Measurements from ENCODE around the gene SYT12. TPM values are rescaled to one million over a fixed set of nuclear protein-coding genes. Genes with fewer than 3 reads are reported as not detected.

Gene SYT12
- total and polyA plus RNA-seq, 2 of the 4 experiments (the other 2 are of a cell fraction): 0.54 to 0.74 TPM

DNA sequence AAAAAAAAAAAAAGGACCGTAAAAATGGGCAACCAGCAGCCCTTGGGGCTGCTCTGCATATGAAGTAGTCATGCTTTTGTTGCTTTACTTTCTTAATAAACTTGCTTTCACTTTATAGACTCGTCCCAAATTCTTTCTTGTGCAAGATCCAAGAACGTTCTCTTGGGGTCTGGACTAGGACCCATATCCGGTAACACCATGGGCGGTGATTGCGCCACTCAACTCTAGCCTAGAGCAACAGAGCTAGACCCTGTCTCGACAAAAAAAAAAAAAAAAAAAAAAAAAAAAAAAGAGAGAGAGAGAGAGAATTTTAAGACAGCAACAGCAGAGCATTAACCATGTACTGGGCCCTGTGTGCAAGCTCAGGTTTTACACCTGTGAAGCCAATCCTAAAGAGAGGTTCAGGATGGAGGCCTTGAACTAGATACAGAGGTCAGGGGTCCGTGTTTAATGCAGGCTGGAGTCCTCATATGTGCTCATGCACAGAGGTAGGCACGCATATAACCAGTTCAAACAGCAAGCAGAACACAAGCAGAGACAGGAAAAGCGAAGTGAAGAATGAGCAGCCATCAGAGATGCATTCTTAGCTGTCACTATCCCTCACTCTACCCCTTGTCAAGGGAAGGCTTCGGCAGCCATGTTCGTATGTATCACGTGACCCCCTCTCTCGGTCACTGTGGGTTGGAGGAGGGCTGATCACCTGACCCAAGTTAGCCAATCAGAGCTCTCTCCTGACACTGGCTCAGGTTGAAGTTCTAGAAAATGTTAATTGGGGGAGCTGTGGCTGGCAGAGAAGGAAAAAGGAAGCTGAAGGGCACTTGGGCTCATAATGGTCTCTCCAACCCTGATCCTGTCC lies 16.7 kb upstream of the SYT12 start:
- dilution Hi-C loops (cut with HindIII; ENCODE audit: low sequenced_read_pairs, unreplicated experiment): no loop called here
- no peak for ATAC-seq (ENCODE audit: low read depth)

More for the DNA sequence above, 16.7 kb upstream of the SYT12 start:
- no peak overlapping the region for H3K27ac ChIP-seq (ENCODE audit: insufficient read depth, low read length)
- TF ChIP-seq NFE2L2 (IDR thresholded peaks at IDR 0.05; ENCODE audit: low read depth, low read length): no peak
- TF ChIP-seq, protein P1, sequence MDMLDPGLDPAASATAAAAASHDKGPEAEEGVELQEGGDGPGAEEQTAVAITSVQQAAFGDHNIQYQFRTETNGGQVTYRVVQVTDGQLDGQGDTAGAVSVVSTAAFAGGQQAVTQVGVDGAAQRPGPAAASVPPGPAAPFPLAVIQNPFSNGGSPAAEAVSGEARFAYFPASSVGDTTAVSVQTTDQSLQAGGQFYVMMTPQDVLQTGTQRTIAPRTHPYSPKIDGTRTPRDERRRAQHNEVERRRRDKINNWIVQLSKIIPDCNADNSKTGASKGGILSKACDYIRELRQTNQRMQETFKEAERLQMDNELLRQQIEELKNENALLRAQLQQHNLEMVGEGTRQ (IDR thresholded peaks at IDR 0.05; ENCODE audit: low read depth, low read length): peak; percentile 87
- intact Hi-C loops (cut with micrococcal nuclease): no loop called here
- peak overlapping the region; percentile 70 for H2AFZ ChIP-seq (replicated peaks; ENCODE audit: low read length, poor library complexity)
- H3K4me3 ChIP-seq (ENCODE audit: insufficient read depth, low read depth, low read length): no peak overlapping the region
- no peaks in the 10 kb centered on the region for H3K4me1 ChIP-seq (ENCODE audit: control insufficient read depth, insufficient read depth, low read length)
- H3K27me3 ChIP-seq (ENCODE audit: control insufficient read depth, insufficient read depth, low read length): no peaks in the 10 kb centered on the region; the same call in 1 of the 2 replicates
- no peak overlapping the region for H2AK5ac ChIP-seq (ENCODE audit: low read depth, low read length)
- WGBS, 2 experiments (ENCODE audit: extremely low coverage in 2 of 2, insufficient read length in 1 of 2): no CpG with 5 or more reads among the region's 14 CpGs
- H2BK120ac ChIP-seq (ENCODE audit: low read depth, low read length): no peak overlapping the region
- POLR2A ChIA-PET (ENCODE audit: unreplicated experiment): interaction anchor here (0.5 kb wide), 1 partner anchor 67 kb away, joined by 16 read pairs; no protein-coding TSS in a partner anchor
- in situ Hi-C loops (cut with MboI; ENCODE audit: low sequenced_read_pairs): no loop called here
- H4K5ac ChIP-seq (ENCODE audit: low read depth, low read length): peak overlapping the region; percentile 45; the same call in 1 of the 2 replicates
- H2AK9ac ChIP-seq (replicated peaks; ENCODE audit: low read depth, low read length, poor library complexity): no peak overlapping the region
- no peak overlapping the region for H3K14ac ChIP-seq (replicated peaks; ENCODE audit: low read depth, low read length)
- H3K4me2 ChIP-seq (ENCODE audit: low read depth, low read length): no peak overlapping the region
- no peak overlapping the region for H3K18ac ChIP-seq (ENCODE audit: low read depth, low read length)
- CTCF ChIA-PET: interaction anchor here (0.6 kb wide), 1 partner anchor 54 kb away, joined by 3 read pairs; no protein-coding TSS in a partner anchor
- DNase-seq: no peak
- no peak overlapping the region for H3K23ac ChIP-seq (ENCODE audit: low read depth, low read length)
- H3K56ac ChIP-seq (ENCODE audit: extremely low read depth, insufficient read depth, low read length): no peak overlapping the region
- no peaks in the 10 kb centered on the region for H4K20me1 ChIP-seq (ENCODE audit: insufficient read depth, low read length)
- H4K91ac ChIP-seq (ENCODE audit: insufficient read depth, low read depth, low read length): no peak overlapping the region; the same call in 1 of the 2 replicates
- BruUV-seq (replicated peaks): no TSS peak
- H3K9me3 ChIP-seq (ENCODE audit: control insufficient read depth, insufficient read depth, low read length): no peaks in the 10 kb centered on the region
- H2BK15ac ChIP-seq (ENCODE audit: low read depth, low read length): no peak overlapping the region
- no peak overlapping the region for H3K4ac ChIP-seq (ENCODE audit: low read depth, low read length)
- peak overlapping the region; percentile 20 to 76; a peak in 2 of 4 replicates for H4K8ac ChIP-seq (ENCODE audit: low read depth in 2 of 2, low read length in 2 of 2)
- no peaks in the 10 kb centered on the region for H3K36me3 ChIP-seq (ENCODE audit: control insufficient read depth, insufficient read depth, low read length)
- no peak overlapping the region for H3K9ac ChIP-seq (ENCODE audit: low read depth, low read length)
- no peaks in the 10 kb centered on the region for H3K79me1 ChIP-seq (ENCODE audit: low read depth in 1 of 2, low read length in 2 of 2)
- H3K9me1 ChIP-seq (ENCODE audit: insufficient read depth, low read length): no peaks in the 10 kb centered on the region
- no peak overlapping the region for H2BK5ac ChIP-seq (ENCODE audit: low read depth, low read length, poor library complexity, severe bottlenecking)
- no peak overlapping the region for H2BK20ac ChIP-seq (ENCODE audit: low read depth, low read length)
